H9 (cell line): ENCODE data around the gene KREMEN1. TPM values are rescaled to one million over a fixed set of nuclear protein-coding genes. Genes with fewer than 3 reads are reported as not detected.
A peak's percentile ranks its signal among the peaks of the same experiment; 100 is the strongest.

Source experiments
- DNase-seq: peaks from one replicate; pipeline ENCODE4 v3.0.0-alpha.2; 2017
- H2AFZ ChIP-seq: one replicate; pipeline ENCODE4 v1.6.1; 2013; ENCODE audit warnings: mild to moderate bottlenecking, low read length, control low read depth, moderate library complexity
- H2AK5ac ChIP-seq: 2 replicates; pipeline ENCODE4 v1.6.1; 2013; ENCODE audit warnings: low read length, control low read depth, mixed read lengths; ENCODE audit not compliant: insufficient read length
- H2BK120ac ChIP-seq: one replicate; pipeline ENCODE4 v1.6.1; 2013; ENCODE audit warnings: low read depth, mild to moderate bottlenecking, low read length, control low read depth, inconsistent platforms; ENCODE audit not compliant: poor library complexity, severe bottlenecking
- H2BK12ac ChIP-seq: 2 replicates; pipeline ENCODE4 v1.6.1; 2013; ENCODE audit warnings: low read length, control low read depth, mixed read lengths, low read depth; ENCODE audit not compliant: insufficient read length
- H2BK15ac ChIP-seq: 2 replicates; pipeline ENCODE4 v1.6.1; 2013; ENCODE audit warnings: low read depth, low read length, control low read depth
- H2BK20ac ChIP-seq: one replicate; pipeline ENCODE4 v1.6.1; 2013; ENCODE audit warnings: low read depth, mild to moderate bottlenecking, low read length, control low read depth, inconsistent platforms; ENCODE audit not compliant: poor library complexity, severe bottlenecking
- H2BK5ac ChIP-seq: 2 replicates; pipeline ENCODE4 v1.6.1; 2013; ENCODE audit warnings: low read length, control low read depth, mixed read lengths; ENCODE audit not compliant: insufficient read length
- H3K14ac ChIP-seq: 2 replicates; pipeline ENCODE4 v1.6.1; 2013; ENCODE audit warnings: low read length, control low read depth; ENCODE audit not compliant: insufficient read depth
- H3K18ac ChIP-seq: 2 replicates; pipeline ENCODE4 v1.6.1; 2013; ENCODE audit warnings: low read depth, mild to moderate bottlenecking, mixed read lengths, low read length, control low read depth; ENCODE audit not compliant: insufficient read length
- H3K23ac ChIP-seq: 2 replicates; pipeline ENCODE4 v1.6.1; 2013; ENCODE audit warnings: low read length, control low read depth, mixed read lengths, low read depth; ENCODE audit not compliant: insufficient read length
- H3K23me2 ChIP-seq: 2 replicates; pipeline ENCODE4 v1.6.1; 2013; ENCODE audit warnings: low read depth, mild to moderate bottlenecking, mixed read lengths, low read length, control low read depth; ENCODE audit not compliant: insufficient read length, poor library complexity, severe bottlenecking
- H3K27ac ChIP-seq: 2 replicates; pipeline ENCODE4 v1.5.1; 2013; ENCODE audit warnings: low read length, control low read depth, mixed read lengths, low read depth; ENCODE audit not compliant: insufficient read length
- H3K27me3 ChIP-seq: 2 replicates; pipeline ENCODE4 v1.6.1; 2013; ENCODE audit warnings: low read length, control low read depth, inconsistent platforms; ENCODE audit not compliant: insufficient read depth
- H3K4ac ChIP-seq: 2 replicates; pipeline ENCODE4 v1.6.1; 2013; ENCODE audit warnings: low read depth, mild to moderate bottlenecking, control low read depth, inconsistent platforms, low read length, moderate library complexity
- H3K4me1 ChIP-seq: 2 replicates; pipeline ENCODE4 v1.6.1; 2013; ENCODE audit warnings: low read length, control low read depth, inconsistent platforms; ENCODE audit not compliant: insufficient read depth
- H3K4me2 ChIP-seq: 2 replicates; pipeline ENCODE4 v1.6.1; 2013; ENCODE audit warnings: low read length, control low read depth, mixed read lengths; ENCODE audit not compliant: insufficient read length, insufficient read depth
- H3K56ac ChIP-seq: 2 replicates; pipeline ENCODE4 v1.6.1; 2013; ENCODE audit warnings: low read depth, mild to moderate bottlenecking, mixed read lengths, low read length, control low read depth; ENCODE audit not compliant: insufficient read length
- H3K79me1 ChIP-seq: 2 replicates; pipeline ENCODE4 v1.6.1; 2013; ENCODE audit warnings: low read depth, mild to moderate bottlenecking, moderate library complexity, low read length, control low read depth, inconsistent platforms; ENCODE audit not compliant: insufficient read depth, poor library complexity, severe bottlenecking
- H3K79me2 ChIP-seq: 2 replicates; pipeline ENCODE4 v1.6.1; 2013; ENCODE audit warnings: low read length, control low read depth, inconsistent platforms; ENCODE audit not compliant: insufficient read depth
- H3K9ac ChIP-seq: 2 replicates; pipeline ENCODE4 v1.6.1; 2013; ENCODE audit warnings: low read length, control low read depth, mixed read lengths; ENCODE audit not compliant: insufficient read length; ENCODE audit errors: extremely low read depth
- H3K9me3 ChIP-seq: one replicate; pipeline ENCODE4 v1.6.1; 2013; ENCODE audit warnings: low read depth, low read length, inconsistent platforms; ENCODE audit not compliant: control insufficient read depth
- H3T11ph ChIP-seq: one replicate; pipeline ENCODE4 v1.6.1; 2013; ENCODE audit warnings: mild to moderate bottlenecking, low read length, control low read depth, inconsistent platforms
- H4K20me1 ChIP-seq: one replicate; pipeline ENCODE4 v1.6.1; 2013; ENCODE audit not compliant: control insufficient read depth, insufficient read length, insufficient read depth
- H4K5ac ChIP-seq: 2 replicates; pipeline ENCODE4 v1.6.1; 2013; ENCODE audit warnings: low read depth, mild to moderate bottlenecking, mixed read lengths, low read length, control low read depth; ENCODE audit not compliant: insufficient read length
- H4K8ac ChIP-seq: replicated peaks from 2 replicates; pipeline ENCODE4 v1.6.1; 2013; ENCODE audit warnings: low read length, control low read depth, mixed read lengths, low read depth; ENCODE audit not compliant: insufficient read length
- H4K91ac ChIP-seq: 2 replicates; pipeline ENCODE4 v1.6.1; 2013; ENCODE audit warnings: low read depth, mild to moderate bottlenecking, moderate library complexity, mixed read lengths, low read length, control low read depth; ENCODE audit not compliant: insufficient read length
- H3K27ac Mint-ChIP-seq, 3 experiments: 2 replicates in 2 of 3; 3 replicates in 1 of 3; pipeline ENCODE4 v1.8.0; 2020 to 2021; ENCODE audit warnings: mixed read lengths in 3 of 3, mild to moderate bottlenecking in 1 of 3, moderate library complexity in 1 of 3
- H3K27me3 Mint-ChIP-seq: 2 replicates; pipeline ENCODE4 v1.8.0; 2021; ENCODE audit warnings: low read depth, mild to moderate bottlenecking, moderate library complexity, mixed read lengths
- H3K36me3 Mint-ChIP-seq, 3 experiments: 2 replicates in 2 of 3; 3 replicates in 1 of 3; pipeline ENCODE4 v1.8.0; 2020 to 2021; ENCODE audit warnings: low read depth in 3 of 3, mixed read lengths in 3 of 3; ENCODE audit not compliant: insufficient read depth in 1 of 3
- H3K4me1 Mint-ChIP-seq, 2 experiments: 2 replicates each; pipeline ENCODE4 v1.8.0; 2020; ENCODE audit warnings: mixed read lengths in 2 of 2
- H3K4me3 Mint-ChIP-seq, 2 experiments: 2 replicates in 1 of 2; 3 replicates in 1 of 2; pipeline ENCODE4 v1.8.0; 2020 to 2021; ENCODE audit warnings: mild to moderate bottlenecking in 2 of 2, mixed read lengths in 2 of 2, moderate library complexity in 1 of 2
- H3K9me3 Mint-ChIP-seq, 2 experiments: 2 replicates in 1 of 2; 3 replicates in 1 of 2; pipeline ENCODE4 v1.8.0; 2020; ENCODE audit warnings: mild to moderate bottlenecking in 2 of 2, mixed read lengths in 2 of 2, moderate library complexity in 1 of 2
- WGBS: extraction: QIAGEN DNeasy Blood & Tissue Kit; methylation state at CpG from one replicate; pipeline ENCODE4 v1.1.7; 2013; ENCODE audit warnings: missing lambda C conversion rate, low lambda C conversion rate, mixed read lengths; ENCODE audit not compliant: insufficient read length; ENCODE audit errors: extremely low coverage; 5-methylcytosine and 5-hydroxymethylcytosine counted together
- total RNA-seq: library from RNA; stranded (reverse); gene quantifications from 2 replicates; pipeline ENCODE4 v1.2.1, GENCODE V29; 2021
- TF ChIP-seq, protein P1 (sequence below): fragments of 200-600 bp; sonication (generic); conservative IDR thresholded peaks from 3 replicates; pipeline ENCODE4 v1.8.0; 2021; ENCODE audit warnings: antibody characterized with exemption, mild to moderate bottlenecking

The KREMEN1 gene
- total RNA-seq, 1 experiment from 2014 or later, result 2.4 TPM

- H3K4ac ChIP-seq, result no peak overlapping the region
- TF ChIP-seq, protein P1, sequence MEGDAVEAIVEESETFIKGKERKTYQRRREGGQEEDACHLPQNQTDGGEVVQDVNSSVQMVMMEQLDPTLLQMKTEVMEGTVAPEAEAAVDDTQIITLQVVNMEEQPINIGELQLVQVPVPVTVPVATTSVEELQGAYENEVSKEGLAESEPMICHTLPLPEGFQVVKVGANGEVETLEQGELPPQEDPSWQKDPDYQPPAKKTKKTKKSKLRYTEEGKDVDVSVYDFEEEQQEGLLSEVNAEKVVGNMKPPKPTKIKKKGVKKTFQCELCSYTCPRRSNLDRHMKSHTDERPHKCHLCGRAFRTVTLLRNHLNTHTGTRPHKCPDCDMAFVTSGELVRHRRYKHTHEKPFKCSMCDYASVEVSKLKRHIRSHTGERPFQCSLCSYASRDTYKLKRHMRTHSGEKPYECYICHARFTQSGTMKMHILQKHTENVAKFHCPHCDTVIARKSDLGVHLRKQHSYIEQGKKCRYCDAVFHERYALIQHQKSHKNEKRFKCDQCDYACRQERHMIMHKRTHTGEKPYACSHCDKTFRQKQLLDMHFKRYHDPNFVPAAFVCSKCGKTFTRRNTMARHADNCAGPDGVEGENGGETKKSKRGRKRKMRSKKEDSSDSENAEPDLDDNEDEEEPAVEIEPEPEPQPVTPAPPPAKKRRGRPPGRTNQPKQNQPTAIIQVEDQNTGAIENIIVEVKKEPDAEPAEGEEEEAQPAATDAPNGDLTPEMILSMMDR, result no peak
- H2BK12ac ChIP-seq, result no peak overlapping the region
- no peak overlapping the region for H2BK15ac ChIP-seq
- no peak overlapping the region for H2BK20ac ChIP-seq
- no peak overlapping the region for H2BK120ac ChIP-seq
- no peak overlapping the region for H3K56ac ChIP-seq
- no peak overlapping the region for H3K23ac ChIP-seq
- peaks cover 21 to 23% of the 10 kb centered on the region in 2 experiments for H3K4me1 Mint-ChIP-seq
- H2BK5ac ChIP-seq, result no peak overlapping the region
- no peak overlapping the region for H3K9ac ChIP-seq
- H4K5ac ChIP-seq, result no peak overlapping the region
- H3T11ph ChIP-seq, result no peak overlapping the region
- H2AFZ ChIP-seq, result no peak overlapping the region
- H4K91ac ChIP-seq, result no peak overlapping the region
- peak overlapping the region; percentile 49 to 75 for H3K4me3 Mint-ChIP-seq
- H2AK5ac ChIP-seq, result no peak overlapping the region
- no peak overlapping the region for H3K27ac ChIP-seq
- no peaks in the 10 kb centered on the region for H3K79me2 ChIP-seq
- H3K9me3 Mint-ChIP-seq, result no peaks in the 10 kb centered on the region; a peak in 1 of 5 replicates
- H4K8ac ChIP-seq, result no peak overlapping the region
- H3K14ac ChIP-seq, result no peak overlapping the region
- DNase-seq, result peak; percentile 98
- no peak overlapping the region for H3K27ac Mint-ChIP-seq
- no peak overlapping the region for H3K18ac ChIP-seq
- H3K4me1 ChIP-seq, result peaks cover 3% of the 10 kb centered on the region; the same call in 1 of the 2 replicates
- peaks cover 19% of the 10 kb centered on the region for H3K23me2 ChIP-seq
- peaks cover 18% of the 10 kb centered on the region; the same call in 1 of the 2 replicates for H3K27me3 ChIP-seq
- H3K4me2 ChIP-seq, result peak overlapping the region; percentile 64
- peaks cover 66% of the 10 kb centered on the region for H3K27me3 Mint-ChIP-seq
- no peaks in the 10 kb centered on the region for H3K36me3 Mint-ChIP-seq
- WGBS, result no CpG with 5 or more reads among the region's 41 CpGs
- H3K9me3 ChIP-seq, result no peaks in the 10 kb centered on the region
- no peaks in the 10 kb centered on the region for H3K79me1 ChIP-seq
- no peaks in the 10 kb centered on the region for H4K20me1 ChIP-seq
Measured at GRCh38 chr22:29072193-29072978, 449 bp upstream of the KREMEN1 start.
